Thyroid gland (tissue), 4 donors: ENCODE results near the gene C19orf12.

Source experiments
- POLR2A ChIP-seq, 2 donors: fragments of 450-650 bp; IDR thresholded peaks; one replicate each; pipeline ENCODE4 v1.6.1; 2017; ENCODE audit warnings: antibody characterized with exemption in 2 of 2, mild to moderate bottlenecking in 2 of 2, moderate library complexity in 1 of 2
- TF ChIP-seq, protein P1 (sequence below), 6 experiments: fragments of 200-600 bp in 3 of 6; fragments of 450-650 bp in 3 of 6; sonication (generic) in 3 of 6; IDR thresholded peaks; one replicate each; pipeline ENCODE4 v1.5.1; 2016 to 2019; ENCODE audit warnings: antibody characterized with exemption in 6 of 6, mild to moderate bottlenecking in 2 of 6, inconsistent platforms in 1 of 6, moderate library complexity in 1 of 6

- TF ChIP-seq, protein P1, sequence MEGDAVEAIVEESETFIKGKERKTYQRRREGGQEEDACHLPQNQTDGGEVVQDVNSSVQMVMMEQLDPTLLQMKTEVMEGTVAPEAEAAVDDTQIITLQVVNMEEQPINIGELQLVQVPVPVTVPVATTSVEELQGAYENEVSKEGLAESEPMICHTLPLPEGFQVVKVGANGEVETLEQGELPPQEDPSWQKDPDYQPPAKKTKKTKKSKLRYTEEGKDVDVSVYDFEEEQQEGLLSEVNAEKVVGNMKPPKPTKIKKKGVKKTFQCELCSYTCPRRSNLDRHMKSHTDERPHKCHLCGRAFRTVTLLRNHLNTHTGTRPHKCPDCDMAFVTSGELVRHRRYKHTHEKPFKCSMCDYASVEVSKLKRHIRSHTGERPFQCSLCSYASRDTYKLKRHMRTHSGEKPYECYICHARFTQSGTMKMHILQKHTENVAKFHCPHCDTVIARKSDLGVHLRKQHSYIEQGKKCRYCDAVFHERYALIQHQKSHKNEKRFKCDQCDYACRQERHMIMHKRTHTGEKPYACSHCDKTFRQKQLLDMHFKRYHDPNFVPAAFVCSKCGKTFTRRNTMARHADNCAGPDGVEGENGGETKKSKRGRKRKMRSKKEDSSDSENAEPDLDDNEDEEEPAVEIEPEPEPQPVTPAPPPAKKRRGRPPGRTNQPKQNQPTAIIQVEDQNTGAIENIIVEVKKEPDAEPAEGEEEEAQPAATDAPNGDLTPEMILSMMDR (IDR thresholded peaks at IDR 0.05), result no peak
- no peak for TF ChIP-seq POLR2A (IDR thresholded peaks at IDR 0.05)
Observed at GRCh38 chr19:29727906-29728305, 12.8 kb upstream of the C19orf12 start.
